GM23338 (cell line): ENCODE results near the gene DGKE. TPM values are rescaled to one million over a fixed set of nuclear protein-coding genes. Genes with fewer than 3 reads are reported as not detected.
A peak's percentile ranks its signal among the peaks of the same experiment; 100 is the strongest.

Experiments
- ATAC-seq: fragments of 200-7000 bp; cut with Tn5 transposase; 3 replicates; pipeline ENCODE4 v1.9.1; 2020
- DNase-seq: peaks from one replicate; pipeline ENCODE4 v3.0.0-alpha.2; 2015; ENCODE audit warnings: low spot score
- H2AFZ ChIP-seq: fragments of 200-600 bp; sonication (generic); 2 replicates; pipeline ENCODE4 v1.8.0; 2016; ENCODE audit warnings: antibody characterized with exemption, mild to moderate bottlenecking, moderate library complexity
- H3F3A ChIP-seq: fragments of 200-600 bp; sonication (generic); replicated peaks from 2 replicates; pipeline ENCODE4 v1.8.0; 2017; ENCODE audit warnings: antibody characterized with exemption, mixed run types, low read depth
- H3K27ac ChIP-seq: fragments of 200-600 bp; sonication (generic); 2 replicates; pipeline ENCODE4 v1.6.1; 2016; ENCODE audit warnings: low read depth
- H3K27me3 ChIP-seq: fragments of 200-600 bp; sonication (generic); 2 replicates; pipeline ENCODE4 v1.8.0; 2016; ENCODE audit warnings: mild to moderate bottlenecking, mixed run types, moderate library complexity; ENCODE audit not compliant: insufficient read depth
- H3K36me3 ChIP-seq: fragments of 200-600 bp; sonication (generic); 2 replicates; pipeline ENCODE4 v1.8.0; 2016; ENCODE audit warnings: mild to moderate bottlenecking; ENCODE audit not compliant: insufficient read depth
- H3K4me1 ChIP-seq: fragments of 200-600 bp; sonication (generic); 2 replicates; pipeline ENCODE4 v1.8.0; 2016; ENCODE audit warnings: mild to moderate bottlenecking, moderate library complexity; ENCODE audit not compliant: insufficient read depth
- H3K4me2 ChIP-seq: fragments of 200-600 bp; sonication (generic); 2 replicates; pipeline ENCODE4 v1.7.1; 2017; ENCODE audit warnings: mixed run types
- H3K4me3 ChIP-seq: fragments of 200-600 bp; sonication (generic); 2 replicates; pipeline ENCODE4 v1.6.1; 2016; ENCODE audit warnings: mixed run types
- H3K79me2 ChIP-seq: fragments of 200-600 bp; sonication (generic); replicated peaks from 2 replicates; pipeline ENCODE4 v1.8.0; 2017; ENCODE audit warnings: mild to moderate bottlenecking; ENCODE audit not compliant: insufficient read depth
- H3K9me2 ChIP-seq: fragments of 200-600 bp; sonication (generic); 2 replicates; pipeline ENCODE4 v1.8.0; 2017; ENCODE audit not compliant: insufficient read depth
- H4K20me1 ChIP-seq: fragments of 200-600 bp; sonication (generic); replicated peaks from 2 replicates; pipeline ENCODE4 v1.8.0; 2017; ENCODE audit warnings: mild to moderate bottlenecking; ENCODE audit not compliant: insufficient read depth
- H3K27ac Mint-ChIP-seq: 2 replicates; pipeline ENCODE4 v1.8.0; 2020; ENCODE audit warnings: inconsistent platforms, mild to moderate bottlenecking, moderate library complexity, mixed read lengths
- H3K27me3 Mint-ChIP-seq: 3 replicates; pipeline ENCODE4 v1.8.0; 2022; ENCODE audit warnings: low read depth, mild to moderate bottlenecking, moderate library complexity, mixed read lengths, inconsistent platforms; ENCODE audit not compliant: insufficient read depth, poor library complexity
- H3K36me3 Mint-ChIP-seq: 3 replicates; pipeline ENCODE4 v1.8.0; 2021; ENCODE audit warnings: low read depth, mild to moderate bottlenecking, inconsistent platforms, moderate library complexity, mixed read lengths
- H3K4me1 Mint-ChIP-seq: 3 replicates; pipeline ENCODE4 v1.8.0; 2020; ENCODE audit warnings: mild to moderate bottlenecking, inconsistent platforms, mixed read lengths
- H3K4me3 Mint-ChIP-seq: 3 replicates; pipeline ENCODE4 v1.8.0; 2021; ENCODE audit warnings: moderate library complexity, mild to moderate bottlenecking, inconsistent platforms, mixed read lengths
- H3K9me3 Mint-ChIP-seq: 3 replicates; pipeline ENCODE4 v1.8.0; 2020; ENCODE audit warnings: moderate library complexity, mild to moderate bottlenecking, inconsistent platforms, mixed read lengths
- CREB1 ChIP-seq: fragments of 250-450 bp; sonication (Bioruptor Pico); IDR thresholded peaks from 2 replicates; pipeline ENCODE4 v1.5.0; 2020; ENCODE audit warnings: low read depth, mild to moderate bottlenecking, moderate library complexity
- CTCF ChIP-seq, 2 experiments: fragments of 200-600 bp in 1 of 2; sonication (generic) in 1 of 2; conservative IDR thresholded peaks; 2 replicates each; pipeline versions ENCODE4 v1.5.1 to v1.6.1; 2016 to 2017; ENCODE audit warnings: antibody characterized with exemption in 2 of 2, low read depth in 2 of 2, mild to moderate bottlenecking in 2 of 2, moderate library complexity in 1 of 2
- ETS1 ChIP-seq: IDR thresholded peaks from 2 replicates; pipeline ENCODE4 v1.6.1; 2016; ENCODE audit warnings: antibody characterized with exemption
- EZH2 ChIP-seq: fragments of 200-600 bp; sonication (generic); IDR thresholded peaks from one replicate; pipeline ENCODE4 v1.8.0; 2017; ENCODE audit warnings: antibody characterized with exemption, mild to moderate bottlenecking, low read depth; ENCODE audit not compliant: unreplicated experiment
- EZH2phosphoT487 ChIP-seq: fragments of 200-600 bp; sonication (generic); IDR thresholded peaks from one replicate; pipeline ENCODE4 v1.8.1; 2018; ENCODE audit warnings: antibody characterized with exemption; ENCODE audit not compliant: unreplicated experiment
- JUNB ChIP-seq: IDR thresholded peaks from one replicate; pipeline ENCODE4 v1.6.1; 2016; ENCODE audit warnings: antibody characterized with exemption; ENCODE audit not compliant: unreplicated experiment
- NANOG ChIP-seq: IDR thresholded peaks from 2 replicates; pipeline ENCODE4 v1.6.1; 2016; ENCODE audit warnings: antibody characterized with exemption, borderline replicate concordance
- POLR2AphosphoS5 ChIP-seq: IDR thresholded peaks from 2 replicates; pipeline ENCODE4 v1.6.1; 2016; ENCODE audit warnings: antibody characterized with exemption, low read depth
- REST ChIP-seq: IDR thresholded peaks from one replicate; pipeline ENCODE4 v1.6.1; 2018; ENCODE audit warnings: antibody characterized with exemption; ENCODE audit not compliant: unreplicated experiment
- STAT1 ChIP-seq: IDR thresholded peaks from one replicate; pipeline ENCODE4 v1.6.1; 2016; ENCODE audit warnings: antibody characterized with exemption; ENCODE audit not compliant: unreplicated experiment
- ZNF114 ChIP-seq: fragments of 250-450 bp; sonication (Bioruptor Pico); IDR thresholded peaks from 2 replicates; pipeline ENCODE4 v1.5.0; 2020; ENCODE audit warnings: mild to moderate bottlenecking, moderate library complexity
- ZNF331 ChIP-seq: fragments of 250-450 bp; sonication (Bioruptor Pico); IDR thresholded peaks from 2 replicates; pipeline ENCODE4 v1.5.0; 2020; ENCODE audit warnings: low read depth, mild to moderate bottlenecking, moderate library complexity
- ZNF462 ChIP-seq: fragments of 250-450 bp; sonication (Bioruptor Pico); IDR thresholded peaks from 2 replicates; pipeline ENCODE4 v1.5.0; 2020; ENCODE audit warnings: mild to moderate bottlenecking, moderate library complexity
- polyA plus RNA-seq: library from polyadenylated mRNA; unstranded; fragments of >200 nt; fragmentation: Nextera tagmentation; extraction: Ambion mirVana; gene quantifications from 2 replicates; pipeline ENCODE4 v1.2.1, GENCODE V29; 2016
- total RNA-seq: library from RNA; depleted of rRNA; stranded (reverse); fragments of >200 nt; shearing (Covaris generic); gene quantifications from 2 replicates; pipeline ENCODE4 v1.2.3, GENCODE V29; 2014

Gene DGKE
- total and polyA plus RNA-seq, 2 experiments from 2014 or later: 3.9 to 10.1 TPM

GRCh38 chr17:56798916-56799315 is 35.0 kb upstream of the DGKE start:
- DNase-seq (peak; percentile 86), ATAC-seq (peak; percentile 95)
- H3K27me3 ChIP-seq: no peaks in the 10 kb centered on the region
- H3K36me3 Mint-ChIP-seq: no peaks in the 10 kb centered on the region
- H3K4me1 ChIP-seq: no peaks in the 10 kb centered on the region
- H3K27ac ChIP-seq: no peak overlapping the region
- H2AFZ ChIP-seq: no peak overlapping the region
- peak overlapping the region; percentile 25 for H3K4me3 Mint-ChIP-seq
- H3K27me3 Mint-ChIP-seq: peaks cover 6% of the 10 kb centered on the region
- TF ChIP-seq EZH2phosphoT487 (no peak), JUNB (no peak), NANOG (no peak), POLR2AphosphoS5 (no peak), ZNF462 (CRISPR knock-in tag) (no peak), ZNF114 (CRISPR knock-in tag) (no peak), CREB1 (CRISPR knock-in tag) (no peak), ZNF331 (CRISPR knock-in tag) (no peak), CTCF (conservative IDR thresholded peaks at IDR 0.05; ENCODE audit: low read depth in 2 of 2) (no peak), EZH2 (no peak), REST (no peak), STAT1 (no peak), ETS1 (no peak)
- no peaks in the 10 kb centered on the region for H3F3A ChIP-seq
- H3K9me3 Mint-ChIP-seq: no peaks in the 10 kb centered on the region
- H3K79me2 ChIP-seq: no peaks in the 10 kb centered on the region
- no peak overlapping the region for H3K4me3 ChIP-seq
- no peaks in the 10 kb centered on the region for H3K36me3 ChIP-seq
- H3K4me1 Mint-ChIP-seq: peaks cover 12% of the 10 kb centered on the region
- H3K4me2 ChIP-seq: peak overlapping the region; percentile 41; the same call in 1 of the 2 replicates
- no peaks in the 10 kb centered on the region for H4K20me1 ChIP-seq
- H3K27ac Mint-ChIP-seq: 0 out of 2 replicates have a peak overlapping the region, but pooled peaks have one; percentile 33
- peaks cover 3% of the 10 kb centered on the region; the same call in 1 of the 2 replicates for H3K9me2 ChIP-seq
